WI38 (cell line): ENCODE results near the gene SPATA4.

Experiments
- H3K4me3 ChIP-seq: 2 replicates; pipeline ENCODE4 v1.5.1; 2011; ENCODE audit warnings: low read depth, mild to moderate bottlenecking, control low read depth, low read length
- CTCF ChIP-seq: IDR thresholded peaks from 2 replicates; pipeline ENCODE4 v1.5.1; 2012; ENCODE audit warnings: low read depth, mild to moderate bottlenecking, control low read depth, low read length

Gene SPATA4

GRCh38 chr4:176137631-176138030 is 57.8 kb downstream of the SPATA4 start:
- TF ChIP-seq CTCF = no peak
- no peak overlapping the region for H3K4me3 ChIP-seq

GRCh38 chr4:176134670-176135069 is 60.7 kb downstream of the SPATA4 start:
- H3K4me3 ChIP-seq = no peak overlapping the region
- no peak for TF ChIP-seq CTCF
